SK-N-SH (cell line): ENCODE measurements around the gene ABCA4. TPM values are rescaled to one million over a fixed set of nuclear protein-coding genes. Genes with fewer than 3 reads are reported as not detected.

Experiments
- CTCF ChIA-PET: fragments of 300-600, 350-600 bp; formaldehyde crosslinking; extraction: SDS; loops from one replicate; lab custom pipeline; 2021; lab: Yijun Ruan, JAX
- POLR2A ChIA-PET: fragments of 350-600 bp; sonication (Branson Sonifier 250); formaldehyde crosslinking; extraction: SDS; loops from one replicate; lab custom pipeline; 2020; ENCODE audit warnings: antibody characterized with exemption, inconsistent platforms; lab: Yijun Ruan, JAX
- DNase-seq: peaks from one replicate; pipeline ENCODE4 v3.0.0; 2012
- H2AFZ ChIP-seq: fragments of 200-600 bp; sonication (generic); 2 replicates; pipeline ENCODE4 v1.8.1; 2016; ENCODE audit warnings: antibody characterized with exemption, mild to moderate bottlenecking, low read depth
- H3F3A ChIP-seq: fragments of 200-600 bp; sonication (generic); replicated peaks from 2 replicates; pipeline ENCODE3; 2016; ENCODE audit warnings: antibody characterized with exemption, mild to moderate bottlenecking; ENCODE audit not compliant: insufficient read depth
- H3K27ac ChIP-seq, 2 experiments: fragments of 200-500 bp in 1 of 2; fragments of 200-600 bp in 1 of 2; sonication (Bioruptor generic) in 1 of 2; sonication (generic), shearing (Covaris generic) in 1 of 2; 2 replicates each; pipeline versions ENCODE4 v1.5.1 to v1.6.1; 2014 to 2016; ENCODE audit warnings: low read depth in 2 of 2, inconsistent platforms in 1 of 2, low read length in 1 of 2, mild to moderate bottlenecking in 1 of 2, mixed read lengths in 1 of 2
- H3K27me3 ChIP-seq: fragments of 200-600 bp; sonication (generic), shearing (Covaris generic); 2 replicates; pipeline ENCODE4 v1.6.1; 2016; ENCODE audit warnings: mixed run types; ENCODE audit not compliant: insufficient read depth
- H3K36me3 ChIP-seq, 2 experiments: fragments of 200-500 bp in 1 of 2; fragments of 200-600 bp in 1 of 2; sonication (Bioruptor generic) in 1 of 2; sonication (generic) in 1 of 2; replicated peaks in 1 of 2; 2 replicates each; pipeline versions ENCODE3 to v1.5.1; 2014 to 2016; ENCODE audit warnings: low read length in 1 of 2, mild to moderate bottlenecking in 1 of 2; ENCODE audit not compliant: insufficient read depth in 2 of 2, control insufficient read depth in 1 of 2
- H3K4me1 ChIP-seq, 2 experiments: fragments of 200-500 bp in 1 of 2; fragments of 200-600 bp in 1 of 2; sonication (Bioruptor generic) in 1 of 2; sonication (generic), shearing (Covaris generic) in 1 of 2; 2 replicates each; pipeline versions ENCODE4 v1.5.1 to v1.6.1; 2014 to 2016; ENCODE audit warnings: low read depth in 1 of 2, low read length in 1 of 2, mixed run types in 1 of 2; ENCODE audit not compliant: insufficient read depth in 2 of 2, control insufficient read depth in 1 of 2
- H3K4me2 ChIP-seq: fragments of 200-600 bp; sonication (generic), shearing (Covaris generic); 2 replicates; pipeline ENCODE4 v1.6.1; 2017; ENCODE audit warnings: mixed run types
- H3K4me3 ChIP-seq, 2 experiments: fragments of 200-500 bp in 1 of 2; fragments of 200-600 bp in 1 of 2; sonication (Bioruptor generic) in 1 of 2; sonication (generic), shearing (Covaris generic) in 1 of 2; 2 replicates each; pipeline versions ENCODE4 v1.5.1 to v1.8.1; 2014 to 2016; ENCODE audit warnings: low read depth in 2 of 2, inconsistent platforms in 1 of 2, low read length in 1 of 2, mild to moderate bottlenecking in 1 of 2, mixed read lengths in 1 of 2, moderate library complexity in 1 of 2
- H3K79me2 ChIP-seq: fragments of 200-600 bp; sonication (generic); 2 replicates; pipeline ENCODE4 v1.8.1; 2017; ENCODE audit warnings: mild to moderate bottlenecking; ENCODE audit not compliant: insufficient read depth
- H3K9ac ChIP-seq: fragments of 200-600 bp; sonication (generic); 2 replicates; pipeline ENCODE4 v1.6.1; 2017; ENCODE audit warnings: mixed run types
- H3K9me2 ChIP-seq: fragments of 200-600 bp; sonication (generic); 2 replicates; pipeline ENCODE4 v1.6.1; 2017; ENCODE audit warnings: mixed run types
- H3K9me3 ChIP-seq: fragments of 200-600 bp; sonication (generic); 2 replicates; pipeline ENCODE4 v1.6.1; 2017; ENCODE audit warnings: mixed run types, mild to moderate bottlenecking, moderate library complexity
- H4K20me1 ChIP-seq: fragments of 200-600 bp; sonication (generic); 2 replicates; pipeline ENCODE4 v1.6.1; 2017; ENCODE audit warnings: mild to moderate bottlenecking, mixed run types; ENCODE audit not compliant: insufficient read depth
- EP300 ChIP-seq, 2 experiments: IDR thresholded peaks; 2 replicates each; pipeline versions ENCODE4 v1.4.0 to v1.6.1; 2012; ENCODE audit warnings: borderline replicate concordance in 1 of 2, low read depth in 1 of 2, low read length in 1 of 2
- FOSL2 ChIP-seq: IDR thresholded peaks from 2 replicates; pipeline ENCODE4 v1.4.0; 2012; ENCODE audit warnings: low read depth, mild to moderate bottlenecking, moderate library complexity, borderline replicate concordance
- GATA2 ChIP-seq: sonication (generic); formaldehyde crosslinking; IDR thresholded peaks from 2 replicates; pipeline ENCODE4 v1.5.0; 2020; ENCODE audit warnings: mild to moderate bottlenecking, missing genetic modification reagents
- JUND ChIP-seq: IDR thresholded peaks from 2 replicates; pipeline ENCODE4 v1.4.0; 2012
- NFIC ChIP-seq: IDR thresholded peaks from 2 replicates; pipeline ENCODE4 v1.4.0; 2012; ENCODE audit warnings: borderline replicate concordance
- NRF1 ChIP-seq: IDR thresholded peaks from 2 replicates; pipeline ENCODE4 v1.6.1; 2012; ENCODE audit warnings: low read depth, mild to moderate bottlenecking, low read length
- PBX3 ChIP-seq: IDR thresholded peaks from 2 replicates; pipeline ENCODE4; 2012
- POLR2AphosphoS5 ChIP-seq: IDR thresholded peaks from 2 replicates; pipeline ENCODE4 v1.6.1; 2012; ENCODE audit warnings: low read depth, low read length
- RAD21 ChIP-seq: IDR thresholded peaks from 2 replicates; pipeline ENCODE4 v1.6.1; 2012; ENCODE audit warnings: mild to moderate bottlenecking, low read length
- SMC3 ChIP-seq: IDR thresholded peaks from 2 replicates; pipeline ENCODE4 v1.6.1; 2012; ENCODE audit warnings: low read depth, low read length, improper control_type of control experiment
- TCF12 ChIP-seq: IDR thresholded peaks from 2 replicates; pipeline ENCODE4 v1.4.0; 2012
- TEAD4 ChIP-seq: IDR thresholded peaks from 2 replicates; pipeline ENCODE4 v1.4.0; 2012; ENCODE audit warnings: mild to moderate bottlenecking, borderline replicate concordance; ENCODE audit not compliant: insufficient read depth
- WGBS: methylation state at CpG from one replicate; pipeline ENCODE4 v1.1.6; 2017; ENCODE audit warnings: low lambda C conversion rate; 5-methylcytosine and 5-hydroxymethylcytosine counted together
- polyA plus RNA-seq, 3 experiments: library from polyadenylated mRNA; depleted of rRNA; stranded (reverse); fragments of >200 nt; gene quantifications; 2 replicates each; pipeline ENCODE4 v1.2.3, GENCODE V29; 2012

ABCA4 gene
- polyA plus RNA-seq, 1 of the 3 experiments (the other 2 are of a cell fraction): 0.03 TPM

GRCh38 chr1:94050675-94051074, 70.3 kb downstream of the ABCA4 start (continued):
- TF ChIP-seq TEAD4: no peak
- no peak for TF ChIP-seq SMC3
- no peak for TF ChIP-seq POLR2AphosphoS5
- no peak for TF ChIP-seq RAD21

GRCh38 chr1:94050254-94050653, 70.7 kb downstream of the ABCA4 start:
- Histone ChIP-seq H3K9me2 (no peaks in the 10 kb centered on the region), H3K4me3 (no peak overlapping the region), H3F3A (peaks cover 17% of the 10 kb centered on the region), H3K4me1 (peaks cover 6 to 43% of the 10 kb centered on the region in 2 experiments; a peak in 3 of 4 replicates), H3K9me3 (no peaks in the 10 kb centered on the region), H3K9ac (peak overlapping the region; percentile 4; the same call in 1 of the 2 replicates), H3K36me3 (no peaks in the 10 kb centered on the region), H3K4me2 (peak overlapping the region; percentile 21; the same call in 1 of the 2 replicates), H2AFZ (peak overlapping the region; percentile 67; the same call in 1 of the 2 replicates), H4K20me1 (no peaks in the 10 kb centered on the region), H3K79me2 (no peaks in the 10 kb centered on the region), H3K27me3 (no peaks in the 10 kb centered on the region), H3K27ac (peak overlapping the region in 1 of 2 experiments; percentile 53; a peak in 2 of 4 replicates)
- no peak for DNase-seq
- TF ChIP-seq TCF12 (peak; percentile 48; the same call in 1 of the 2 replicates), PBX3 (no peak), FOSL2 (peak; percentile 30; the same call in 1 of the 2 replicates), GATA2 (CRISPR knock-in tag) (no peak), TEAD4 (peak; percentile 40; the same call in 1 of the 2 replicates), JUND (peak; percentile 40), NFIC (peak; percentile 19; the same call in 1 of the 2 replicates), EP300 (IDR thresholded peaks at IDR 0.05; ENCODE audit: borderline replicate concordance in 1 of 2, low read depth in 1 of 2, low read length in 1 of 2) (peak in 1 of 2 experiments; percentile 55; a peak in 1 of 4 replicates)
- POLR2A ChIA-PET: no interaction called here
- CTCF ChIA-PET: interaction anchor here (1.5 to 18.4 kb wide), 4 partner anchors 9 to 285 kb away, joined by 5 to 299 read pairs (median 52); no protein-coding TSS in a partner anchor
- WGBS: 6% methylated on average over 1 of the region's 1 CpG

- Histone ChIP-seq H3K4me1 (peaks cover 8 to 39% of the 10 kb centered on the region in 2 experiments; a peak in 2 of 4 replicates), H3F3A (peaks cover 17% of the 10 kb centered on the region), H3K27ac (peak overlapping the region in 1 of 2 experiments; percentile 53; a peak in 2 of 4 replicates)
- CTCF ChIA-PET: interaction anchor here (2.3 to 18.4 kb wide), 3 partner anchors 9 to 286 kb away, joined by 24 to 299 read pairs (median 81); no protein-coding TSS in a partner anchor
- TF ChIP-seq NRF1: no peak
- TF ChIP-seq, all 33 proteins: peak for 0
- H3K4me3 ChIP-seq: no peak overlapping the region
- H3K4me2 ChIP-seq: peak overlapping the region; percentile 21; the same call in 1 of the 2 replicates
- H2AFZ ChIP-seq: peak overlapping the region; percentile 67; the same call in 1 of the 2 replicates
- H3K36me3 ChIP-seq: no peaks in the 10 kb centered on the region
- H3K27me3 ChIP-seq: no peaks in the 10 kb centered on the region
- H3K9ac ChIP-seq: peak overlapping the region; percentile 4; the same call in 1 of the 2 replicates
- no peaks in the 10 kb centered on the region for H3K9me2 ChIP-seq
- 93% methylated on average over 3 of the region's 3 CpGs for WGBS
- H3K79me2 ChIP-seq: no peaks in the 10 kb centered on the region
- POLR2A ChIA-PET: no interaction called here
- H4K20me1 ChIP-seq: no peaks in the 10 kb centered on the region
- no peak for DNase-seq
- H3K9me3 ChIP-seq: no peaks in the 10 kb centered on the region
Observed at GRCh38 chr1:94049791-94050190, 71.2 kb downstream of the ABCA4 start.
